ENCODE measurements around the gene DIP2C. TPM values are rescaled to one million over a fixed set of nuclear protein-coding genes. Genes with fewer than 3 reads are reported as not detected.

DIP2C gene
- total and polyA plus RNA-seq, 2 donors (not counting 1 experiment from before 2014, with no cell fraction given), result 1.3 to 1.9 TPM

DNA sequence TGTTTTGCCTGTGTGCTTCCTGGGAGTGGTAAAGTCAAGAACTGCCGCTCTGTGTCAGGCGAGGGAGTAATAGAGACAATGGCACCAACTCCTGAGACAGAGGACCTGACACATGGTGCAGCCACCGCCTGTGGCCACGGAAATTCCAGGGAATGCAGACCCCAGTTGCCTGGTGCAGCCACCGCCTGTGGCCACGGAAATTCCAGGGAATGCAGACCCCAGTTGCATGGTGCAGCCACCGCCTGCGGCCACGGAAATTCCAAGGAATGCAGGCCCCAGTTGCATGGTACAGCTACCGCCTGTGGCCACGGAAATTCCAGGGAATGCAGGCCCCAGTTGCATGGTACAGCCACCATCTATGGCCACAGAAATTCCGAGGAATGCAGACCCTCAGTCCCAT, 8.7 kb downstream of the DIP2C start:
- no peak for ATAC-seq (ENCODE audit: low read depth)
- no peak overlapping the region for H2AFZ ChIP-seq (ENCODE audit: insufficient read depth, low read depth, low read length, poor library complexity, severe bottlenecking)
- intact Hi-C loops (cut with micrococcal nuclease), result no loop called here
- Mint-ChIP-seq H3K9me3 (ENCODE audit: insufficient read depth) (no peaks in the 10 kb centered on the region), H3K4me3 (no peak overlapping the region), H3K4me1 (no peaks in the 10 kb centered on the region), H3K27me3 (peaks cover 7% of the 10 kb centered on the region), H3K27ac (no peak overlapping the region)
- H3K79me2 ChIP-seq (ENCODE audit: control insufficient read depth, insufficient read depth, low read length), result no peaks in the 10 kb centered on the region
- H3K27me3 ChIP-seq (replicated peaks in 1 of 4; ENCODE audit: control extremely low read depth in 1 of 4, control insufficient read depth in 3 of 4, insufficient read depth in 4 of 4, low read length in 3 of 4), result peaks cover 0 to 4% (median 0%) of the 10 kb centered on the region in 4 experiments
- no peak overlapping the region for H3K4me2 ChIP-seq (replicated peaks; ENCODE audit: low read depth, low read length, poor library complexity, severe bottlenecking)
- ChIA-PET POLR2A (no interaction called here), CTCF (no interaction called here)
- no peak overlapping the region for H3K9ac ChIP-seq (ENCODE audit: low read length)
- H3K27ac ChIP-seq (ENCODE audit: low read length in 2 of 2), result no peak overlapping the region
- no peak for DNase-seq
- no peaks in the 10 kb centered on the region for H3K4me1 ChIP-seq (ENCODE audit: control insufficient read depth in 2 of 2, insufficient read depth in 2 of 2, low read length in 2 of 2)
- WGBS (ENCODE audit: insufficient coverage), result 93% methylated on average over 12 of the region's 12 CpGs
- H4K20me1 ChIP-seq (ENCODE audit: control insufficient read depth, insufficient read depth, low read length, poor library complexity, severe bottlenecking), result no peaks in the 10 kb centered on the region
- H3K9me3 ChIP-seq (ENCODE audit: control extremely low read depth in 1 of 3, control insufficient read depth in 2 of 3, insufficient read depth in 1 of 3, low read length in 2 of 3), result peaks cover 0 to 18% (median 0%) of the 10 kb centered on the region in 3 donors
- no peak overlapping the region for H3K4me3 ChIP-seq (ENCODE audit: control extremely low read depth in 1 of 5, extremely low read depth in 1 of 5, insufficient read depth in 1 of 5, low read depth in 2 of 5, low read length in 4 of 5)
- no peak for TF ChIP-seq EZH2 (IDR thresholded peaks at IDR 0.05; ENCODE audit: borderline replicate concordance, insufficient read depth, low read depth, low read length, poor library complexity, severe bottlenecking)
- TF ChIP-seq, protein P1, sequence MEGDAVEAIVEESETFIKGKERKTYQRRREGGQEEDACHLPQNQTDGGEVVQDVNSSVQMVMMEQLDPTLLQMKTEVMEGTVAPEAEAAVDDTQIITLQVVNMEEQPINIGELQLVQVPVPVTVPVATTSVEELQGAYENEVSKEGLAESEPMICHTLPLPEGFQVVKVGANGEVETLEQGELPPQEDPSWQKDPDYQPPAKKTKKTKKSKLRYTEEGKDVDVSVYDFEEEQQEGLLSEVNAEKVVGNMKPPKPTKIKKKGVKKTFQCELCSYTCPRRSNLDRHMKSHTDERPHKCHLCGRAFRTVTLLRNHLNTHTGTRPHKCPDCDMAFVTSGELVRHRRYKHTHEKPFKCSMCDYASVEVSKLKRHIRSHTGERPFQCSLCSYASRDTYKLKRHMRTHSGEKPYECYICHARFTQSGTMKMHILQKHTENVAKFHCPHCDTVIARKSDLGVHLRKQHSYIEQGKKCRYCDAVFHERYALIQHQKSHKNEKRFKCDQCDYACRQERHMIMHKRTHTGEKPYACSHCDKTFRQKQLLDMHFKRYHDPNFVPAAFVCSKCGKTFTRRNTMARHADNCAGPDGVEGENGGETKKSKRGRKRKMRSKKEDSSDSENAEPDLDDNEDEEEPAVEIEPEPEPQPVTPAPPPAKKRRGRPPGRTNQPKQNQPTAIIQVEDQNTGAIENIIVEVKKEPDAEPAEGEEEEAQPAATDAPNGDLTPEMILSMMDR (IDR thresholded peaks at IDR 0.05), result no peak
- H3K36me3 ChIP-seq (replicated peaks in 1 of 2; ENCODE audit: control extremely low read depth in 1 of 2, control insufficient read depth in 1 of 2, extremely low read depth in 1 of 2, insufficient read depth in 2 of 2, low read length in 1 of 2), result no peaks in the 10 kb centered on the region

DNA sequence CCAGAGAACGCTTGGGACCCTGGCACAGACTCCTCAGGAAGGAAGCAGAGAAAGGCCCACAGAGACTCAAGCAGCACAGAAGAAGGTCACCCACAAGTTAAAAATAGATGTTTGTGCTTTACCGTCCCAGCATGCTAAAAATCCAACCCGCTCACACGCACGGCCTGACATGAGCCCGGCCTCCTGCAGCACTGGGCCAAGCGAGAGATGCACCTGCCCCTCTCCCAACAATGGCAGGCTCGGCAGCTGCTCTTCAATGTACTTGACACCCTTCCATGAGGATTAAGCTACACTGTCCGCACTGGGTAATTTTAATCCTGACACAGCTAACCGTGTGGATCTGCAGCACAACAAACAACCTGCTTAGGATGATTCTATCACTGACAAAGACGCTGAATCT, 9.3 kb downstream of the DIP2C start:
- Histone ChIP-seq H3K9ac (ENCODE audit: low read length) (no peak overlapping the region), H3K79me2 (ENCODE audit: control insufficient read depth, insufficient read depth, low read length) (no peaks in the 10 kb centered on the region), H3K9me3 (ENCODE audit: control extremely low read depth in 1 of 3, control insufficient read depth in 2 of 3, insufficient read depth in 1 of 3, low read length in 2 of 3) (peaks cover 0 to 14% (median 0%) of the 10 kb centered on the region in 3 donors), H3K27me3 (replicated peaks in 1 of 4; ENCODE audit: control extremely low read depth in 1 of 4, control insufficient read depth in 3 of 4, insufficient read depth in 4 of 4, low read length in 3 of 4) (peaks cover 0 to 4% (median 0%) of the 10 kb centered on the region in 4 experiments), H3K4me1 (ENCODE audit: control insufficient read depth in 2 of 2, insufficient read depth in 2 of 2, low read length in 2 of 2) (no peaks in the 10 kb centered on the region), H3K4me3 (ENCODE audit: control extremely low read depth in 1 of 5, extremely low read depth in 1 of 5, insufficient read depth in 1 of 5, low read depth in 2 of 5, low read length in 4 of 5) (no peak overlapping the region), H3K36me3 (replicated peaks in 1 of 2; ENCODE audit: control extremely low read depth in 1 of 2, control insufficient read depth in 1 of 2, extremely low read depth in 1 of 2, insufficient read depth in 2 of 2, low read length in 1 of 2) (no peaks in the 10 kb centered on the region), H3K4me2 (replicated peaks; ENCODE audit: low read depth, low read length, poor library complexity, severe bottlenecking) (no peak overlapping the region), H3K27ac (ENCODE audit: low read length in 2 of 2) (no peak overlapping the region), H2AFZ (ENCODE audit: insufficient read depth, low read depth, low read length, poor library complexity, severe bottlenecking) (no peak overlapping the region), H4K20me1 (ENCODE audit: control insufficient read depth, insufficient read depth, low read length, poor library complexity, severe bottlenecking) (no peaks in the 10 kb centered on the region)
- no peak overlapping the region for H3K27ac Mint-ChIP-seq
- H3K4me3 Mint-ChIP-seq, result no peak overlapping the region
- ATAC-seq (ENCODE audit: low read depth) (no peak), DNase-seq (no peak)
- H3K27me3 Mint-ChIP-seq, result peaks cover 5% of the 10 kb centered on the region
- no peaks in the 10 kb centered on the region for H3K4me1 Mint-ChIP-seq
- no peak for TF ChIP-seq EZH2 (IDR thresholded peaks at IDR 0.05; ENCODE audit: borderline replicate concordance, insufficient read depth, low read depth, low read length, poor library complexity, severe bottlenecking)
- TF ChIP-seq, protein P1 (IDR thresholded peaks at IDR 0.05), result no peak
- ChIA-PET POLR2A (no interaction called here), CTCF (no interaction called here)
- H3K9me3 Mint-ChIP-seq (ENCODE audit: insufficient read depth), result no peaks in the 10 kb centered on the region
- intact Hi-C loops (cut with micrococcal nuclease), result no loop called here
- WGBS (ENCODE audit: insufficient coverage), result 75% methylated on average over 11 of the region's 11 CpGs
